DOHH2 (cell line): ENCODE results near the gene AXDND1.
"Not testable (repeated sequence)": the region's sequence is repeated elsewhere in the genome, so short reads cannot be mapped to it uniquely, and the experiment has no call there.

Source experiments
- CTCF ChIP-seq: fragments of 200-600 bp; sonication (generic); IDR thresholded peaks from one replicate; pipeline ENCODE4 v1.5.1; 2014; ENCODE audit warnings: antibody characterized with exemption, mild to moderate bottlenecking, low read depth, low read length; ENCODE audit not compliant: poor library complexity, severe bottlenecking
- EZH2phosphoT487 ChIP-seq: fragments of 200-600 bp; sonication (generic); IDR thresholded peaks from 2 replicates; pipeline ENCODE4 v1.6.1; 2017; ENCODE audit warnings: borderline replicate concordance, mild to moderate bottlenecking, antibody characterized with exemption, low read length, moderate library complexity, mixed read lengths

- TF ChIP-seq CTCF, EZH2phosphoT487: not testable (repeated sequence)
Measured at GRCh38 chr1:179399399-179399798, 33.6 kb downstream of the AXDND1 start.
